HCT116 (cell line): ENCODE results near the gene OR2V2. TPM values are rescaled to one million over a fixed set of nuclear protein-coding genes. Genes with fewer than 3 reads are reported as not detected.

Experiments used
- ATAC-seq: fragments of 200-7000 bp; cut with Tn5 transposase; 2 replicates; pipeline ENCODE4 v1.9.1; 2020; ENCODE audit warnings: mild to moderate bottlenecking, moderate library complexity
- BruUV-seq: library from RNA; stranded (reverse); fragments of 400-500 nt; replicated peaks from 2 replicates; lab custom pipeline; 2021; lab: Mats Ljungman, UMichigan
- CTCF ChIA-PET: fragments of 300-600 bp; sonication (Branson Sonifier 250); formaldehyde crosslinking; loops from one replicate; lab custom pipeline; 2021; ENCODE audit warnings: antibody characterized with exemption; lab: Charles Lee
- POLR2A ChIA-PET: fragments of 300-600, 350-600 bp; sonication (Branson Sonifier 250); formaldehyde crosslinking; loops from one replicate; lab custom pipeline; 2021; ENCODE audit warnings: antibody characterized with exemption; lab: Charles Lee
- RAD21 ChIA-PET, 2 experiments: fragments of 300-600 bp; sonication (Branson Sonifier 250); formaldehyde crosslinking; loops; one replicate each; lab custom pipeline; 2023; ENCODE audit warnings: low total read pairs in 2 of 2; ENCODE audit not compliant: uncharacterized antibody in 2 of 2, unreplicated experiment in 2 of 2, low non-redundant PET in 1 of 2; lab: Charles Lee
- DNase-seq: peaks from one replicate; pipeline ENCODE4 v3.0.0-alpha.2; 2010; ENCODE audit warnings: low read depth, low spot score
- H2AFZ ChIP-seq: fragments of 200-600 bp; shearing (Covaris generic), sonication (generic); 2 replicates; pipeline ENCODE4 v1.6.1; 2017; ENCODE audit warnings: low read depth, mixed run types, mixed read lengths, antibody characterized with exemption, low read length; ENCODE audit not compliant: poor library complexity, severe bottlenecking
- H3K27ac ChIP-seq: 2 replicates; pipeline ENCODE4 v1.5.1; 2012; ENCODE audit warnings: low read depth, low read length
- H3K27me3 ChIP-seq: fragments of 200-600 bp; sonication (generic); 2 replicates; pipeline ENCODE4 v1.6.1; 2016; ENCODE audit warnings: mixed run types, low read length, mixed read lengths; ENCODE audit not compliant: insufficient read depth
- H3K36me3 ChIP-seq, 2 experiments: fragments of 200-500 bp in 1 of 2; fragments of 200-600 bp in 1 of 2; sonication (Bioruptor generic) in 1 of 2; sonication (generic) in 1 of 2; 2 replicates each; pipeline versions ENCODE4 v1.5.1 to v1.6.1; 2014 to 2016; ENCODE audit warnings: low read length in 2 of 2, inconsistent platforms in 1 of 2, mixed read lengths in 1 of 2, mixed run types in 1 of 2; ENCODE audit not compliant: insufficient read depth in 2 of 2, control insufficient read depth in 1 of 2
- H3K4me1 ChIP-seq, 2 experiments: fragments of 200-600 bp in 1 of 2; sonication (generic) in 1 of 2; 2 replicates each; pipeline versions ENCODE4 v1.5.1 to v1.6.1; 2012 to 2017; ENCODE audit warnings: low read length in 2 of 2, inconsistent platforms in 1 of 2, mild to moderate bottlenecking in 1 of 2, mixed read lengths in 1 of 2, mixed run types in 1 of 2, moderate library complexity in 1 of 2; ENCODE audit not compliant: insufficient read depth in 2 of 2, control insufficient read depth in 1 of 2
- H3K4me2 ChIP-seq: fragments of 200-600 bp; sonication (generic); 2 replicates; pipeline ENCODE4 v1.6.1; 2017; ENCODE audit warnings: mixed run types, low read length, mixed read lengths
- H3K4me3 ChIP-seq, 2 experiments: fragments of 200-600 bp in 1 of 2; sonication (generic) in 1 of 2; replicated peaks in 1 of 2; 2 replicates each; pipeline ENCODE4 v1.5.1; 2011 to 2016; ENCODE audit warnings: low read length in 2 of 2, control low read depth in 1 of 2, low read depth in 1 of 2, mild to moderate bottlenecking in 1 of 2, mixed read lengths in 1 of 2, mixed run types in 1 of 2
- H3K79me2 ChIP-seq: fragments of 200-600 bp; sonication (generic); 2 replicates; pipeline ENCODE4 v1.6.1; 2017; ENCODE audit warnings: mild to moderate bottlenecking, mixed run types, low read length, moderate library complexity, mixed read lengths; ENCODE audit not compliant: insufficient read depth
- H3K9ac ChIP-seq: fragments of 200-600 bp; sonication (generic); 2 replicates; pipeline ENCODE4 v1.6.1; 2016; ENCODE audit warnings: low read length, mixed read lengths
- H3K9me2 ChIP-seq: fragments of 200-600 bp; sonication (generic), shearing (Covaris generic); 2 replicates; pipeline ENCODE4 v1.6.1; 2017; ENCODE audit warnings: mixed run types, mild to moderate bottlenecking, moderate library complexity; ENCODE audit not compliant: insufficient read depth
- H3K9me3 ChIP-seq, 2 experiments: fragments of 200-500 bp in 1 of 2; fragments of 200-600 bp in 1 of 2; sonication (Bioruptor generic) in 1 of 2; sonication (generic) in 1 of 2; 2 replicates each; pipeline ENCODE4 v1.6.1; 2014 to 2017; ENCODE audit warnings: low read length in 2 of 2, mixed read lengths in 2 of 2, inconsistent platforms in 1 of 2, low read depth in 1 of 2, mild to moderate bottlenecking in 1 of 2, mixed run types in 1 of 2, moderate library complexity in 1 of 2; ENCODE audit not compliant: control insufficient read depth in 1 of 2, insufficient read depth in 1 of 2
- H4K20me1 ChIP-seq: fragments of 200-600 bp; sonication (generic), shearing (Covaris generic); 2 replicates; pipeline ENCODE4 v1.6.1; 2017; ENCODE audit warnings: mixed run types, mild to moderate bottlenecking, moderate library complexity; ENCODE audit not compliant: insufficient read depth
- FOSL1 ChIP-seq: IDR thresholded peaks from 2 replicates; pipeline ENCODE4 v1.6.1; 2012; ENCODE audit warnings: low read depth
- JUND ChIP-seq: IDR thresholded peaks from 2 replicates; pipeline ENCODE4 v1.6.1; 2012
- RAD21 ChIP-seq: IDR thresholded peaks from 2 replicates; pipeline ENCODE4 v1.6.1; 2012; ENCODE audit warnings: low read depth, mild to moderate bottlenecking
- SP1 ChIP-seq: IDR thresholded peaks from 2 replicates; pipeline ENCODE4 v1.6.1; 2012; ENCODE audit warnings: low read depth
- YY1 ChIP-seq: IDR thresholded peaks from 2 replicates; pipeline ENCODE4 v1.6.1; 2011; ENCODE audit warnings: low read length, low read depth, moderate library complexity, mild to moderate bottlenecking; ENCODE audit not compliant: insufficient replicate concordance; ENCODE audit errors: extremely low read depth
- intact Hi-C: fragments of 100-400 bp; cut with micrococcal nuclease; formaldehyde crosslinking; loops from 2 replicates; pipeline ENCODE4 v1.10.0; 2022
- total RNA-seq: library from RNA; stranded (reverse); gene quantifications from one replicate; pipeline ENCODE4 v1.2.1, GENCODE V29; 2021; ENCODE audit not compliant: unreplicated experiment
- TF ChIP-seq, protein P1 (sequence below), 3 experiments: fragments of 200-600 bp in 1 of 3; sonication (generic) in 1 of 3; IDR thresholded peaks in 2 of 3; conservative IDR thresholded peaks in 1 of 3; 2 replicates each; pipeline ENCODE4 v1.5.1; 2012 to 2017; ENCODE audit warnings: low read depth in 2 of 3, low read length in 2 of 3, antibody characterized with exemption in 1 of 3, borderline replicate concordance in 1 of 3, control low read depth in 1 of 3, mild to moderate bottlenecking in 1 of 3, mixed read lengths in 1 of 3, mixed run types in 1 of 3, moderate library complexity in 1 of 3; ENCODE audit not compliant: insufficient read depth in 1 of 3
- TF ChIP-seq, protein P2 (sequence below): IDR thresholded peaks from 2 replicates; pipeline ENCODE4 v1.6.1; 2011; ENCODE audit warnings: mild to moderate bottlenecking, low read length, moderate library complexity; ENCODE audit not compliant: insufficient replicate concordance; ENCODE audit errors: extremely low read depth

Gene OR2V2
- total RNA-seq, 1 experiment from 2014 or later = not detected

DNA sequence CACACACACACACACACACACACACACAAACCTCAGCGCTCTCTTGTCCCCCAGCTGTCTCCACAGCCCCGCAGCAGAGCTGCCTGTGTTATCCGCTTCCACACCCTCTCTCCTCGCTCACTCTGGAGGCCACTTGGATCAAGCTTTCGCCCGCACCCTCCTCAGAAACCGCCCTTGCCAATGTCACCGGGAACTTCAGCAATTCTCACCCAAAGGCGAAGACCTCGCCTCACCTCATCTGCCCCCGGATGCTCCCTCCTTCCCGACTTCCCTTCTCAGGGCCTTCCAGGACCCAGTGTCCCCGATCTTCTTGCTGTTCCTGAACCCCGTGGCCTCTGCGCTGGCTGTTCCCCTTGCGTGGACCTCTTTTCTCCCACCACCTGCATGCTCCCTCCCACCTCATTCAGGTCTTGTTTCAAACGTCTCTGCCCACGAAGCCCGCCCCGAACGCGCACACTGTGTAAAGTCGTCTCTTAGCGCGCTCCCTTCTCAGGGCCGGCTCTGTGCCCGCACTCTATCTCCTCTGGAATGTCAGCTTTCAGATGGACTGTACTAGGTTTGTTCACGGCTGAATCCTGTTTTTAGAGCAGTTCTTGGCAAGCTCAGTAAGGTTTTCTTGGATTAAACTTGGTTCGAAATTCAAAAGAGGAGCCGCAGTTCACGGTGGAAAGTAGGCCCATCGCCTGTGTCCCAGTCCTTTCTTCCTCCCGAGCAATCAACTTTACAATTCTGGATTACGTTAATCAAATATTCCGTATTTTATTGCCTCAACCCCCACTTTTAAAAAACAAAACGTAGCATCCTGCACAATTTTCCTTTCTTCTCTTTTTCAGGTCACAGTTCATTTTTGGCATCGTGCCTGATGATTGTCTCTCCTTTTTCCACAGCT is 58.6 kb downstream of the OR2V2 start:
- BruUV-seq = no TSS peak
- ChIA-PET POLR2A (interaction anchor here (0.8 to 4.3 kb wide), 7 partner anchors 9 to 18 kb away, joined by 3 to 41 read pairs (median 10); partner anchors contain the start of gene TRIM41), RAD21 (interaction anchor here in 1 of 2 experiments (0.7 to 1.2 kb wide), 2 partner anchors 9 to 29 kb away, joined by 3 to 6 read pairs; no protein-coding TSS in a partner anchor), CTCF (interaction anchor here (0.9 to 2.1 kb wide), 3 partner anchors 14 to 38 kb away, joined by 3 to 9 read pairs (median 9); no protein-coding TSS in a partner anchor)
- Histone ChIP-seq H3K4me1 (peaks cover 25 to 57% of the 10 kb centered on the region in 2 experiments), H4K20me1 (no peaks in the 10 kb centered on the region), H3K36me3 (no peaks in the 10 kb centered on the region), H3K9ac (peak overlapping the region; percentile 78), H3K27ac (peak overlapping the region; percentile 93), H3K27me3 (no peaks in the 10 kb centered on the region), H3K79me2 (no peaks in the 10 kb centered on the region; the same call in 1 of the 2 replicates), H3K9me2 (no peaks in the 10 kb centered on the region), H3K4me2 (peak overlapping the region; percentile 94), H3K9me3 (no peaks in the 10 kb centered on the region)
- intact Hi-C loops = loop anchor here (1.0 to 2.0 kb wide), 2 partner anchors 15 to 17 kb away; partner anchors contain the start of gene TRIM41
- ATAC-seq (no peak), DNase-seq (no peak)
- TF ChIP-seq YY1 (no peak), RAD21 (no peak), FOSL1 (no peak), SP1 (no peak), JUND (no peak)
- TF ChIP-seq, protein P1, sequence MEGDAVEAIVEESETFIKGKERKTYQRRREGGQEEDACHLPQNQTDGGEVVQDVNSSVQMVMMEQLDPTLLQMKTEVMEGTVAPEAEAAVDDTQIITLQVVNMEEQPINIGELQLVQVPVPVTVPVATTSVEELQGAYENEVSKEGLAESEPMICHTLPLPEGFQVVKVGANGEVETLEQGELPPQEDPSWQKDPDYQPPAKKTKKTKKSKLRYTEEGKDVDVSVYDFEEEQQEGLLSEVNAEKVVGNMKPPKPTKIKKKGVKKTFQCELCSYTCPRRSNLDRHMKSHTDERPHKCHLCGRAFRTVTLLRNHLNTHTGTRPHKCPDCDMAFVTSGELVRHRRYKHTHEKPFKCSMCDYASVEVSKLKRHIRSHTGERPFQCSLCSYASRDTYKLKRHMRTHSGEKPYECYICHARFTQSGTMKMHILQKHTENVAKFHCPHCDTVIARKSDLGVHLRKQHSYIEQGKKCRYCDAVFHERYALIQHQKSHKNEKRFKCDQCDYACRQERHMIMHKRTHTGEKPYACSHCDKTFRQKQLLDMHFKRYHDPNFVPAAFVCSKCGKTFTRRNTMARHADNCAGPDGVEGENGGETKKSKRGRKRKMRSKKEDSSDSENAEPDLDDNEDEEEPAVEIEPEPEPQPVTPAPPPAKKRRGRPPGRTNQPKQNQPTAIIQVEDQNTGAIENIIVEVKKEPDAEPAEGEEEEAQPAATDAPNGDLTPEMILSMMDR (IDR thresholded peaks at IDR 0.05 in 2 of 3, conservative IDR thresholded peaks at IDR 0.05 in 1 of 3; ENCODE audit: borderline replicate concordance in 1 of 3, insufficient read depth in 1 of 3, low read depth in 2 of 3, low read length in 2 of 3) = no peak
- TF ChIP-seq, protein P2, sequence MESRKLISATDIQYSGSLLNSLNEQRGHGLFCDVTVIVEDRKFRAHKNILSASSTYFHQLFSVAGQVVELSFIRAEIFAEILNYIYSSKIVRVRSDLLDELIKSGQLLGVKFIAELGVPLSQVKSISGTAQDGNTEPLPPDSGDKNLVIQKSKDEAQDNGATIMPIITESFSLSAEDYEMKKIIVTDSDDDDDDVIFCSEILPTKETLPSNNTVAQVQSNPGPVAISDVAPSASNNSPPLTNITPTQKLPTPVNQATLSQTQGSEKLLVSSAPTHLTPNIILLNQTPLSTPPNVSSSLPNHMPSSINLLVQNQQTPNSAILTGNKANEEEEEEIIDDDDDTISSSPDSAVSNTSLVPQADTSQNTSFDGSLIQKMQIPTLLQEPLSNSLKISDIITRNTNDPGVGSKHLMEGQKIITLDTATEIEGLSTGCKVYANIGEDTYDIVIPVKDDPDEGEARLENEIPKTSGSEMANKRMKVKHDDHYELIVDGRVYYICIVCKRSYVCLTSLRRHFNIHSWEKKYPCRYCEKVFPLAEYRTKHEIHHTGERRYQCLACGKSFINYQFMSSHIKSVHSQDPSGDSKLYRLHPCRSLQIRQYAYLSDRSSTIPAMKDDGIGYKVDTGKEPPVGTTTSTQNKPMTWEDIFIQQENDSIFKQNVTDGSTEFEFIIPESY = no peak
- TF ChIP-seq, all 23 proteins: peak for 0
- no peak overlapping the region for H2AFZ ChIP-seq
- H3K4me3 ChIP-seq = peak overlapping the region; percentile 70 to 73
